Natural killer cell (primary cell): ENCODE results near the gene DNAJB1. TPM values are rescaled to one million over a fixed set of nuclear protein-coding genes. Genes with fewer than 3 reads are reported as not detected.
"Not testable (repeated sequence)": the region's sequence is repeated elsewhere in the genome, so short reads cannot be mapped to it uniquely, and the experiment has no call there.

Experiments used
- ATAC-seq, 3 donors: fragments of 150-1000 bp in 2 of 3; fragments of 200-7000 bp in 1 of 3; cut with Tn5 transposase; 1 replicate in 1 of 3; 2 replicates in 2 of 3; pipeline ENCODE4 v1.10.0; 2021; ENCODE audit warnings: mild to moderate bottlenecking in 2 of 3, moderate library complexity in 2 of 3
- DNase-seq, 2 donors: peaks; one replicate each; pipeline versions ENCODE4 v3.0.0 to v3.0.0-alpha.2; 2013 to 2021; ENCODE audit warnings: mixed read lengths in 1 of 2
- H3K27ac ChIP-seq: one replicate; pipeline ENCODE4 v1.5.1; 2013; ENCODE audit warnings: mild to moderate bottlenecking, low read length
- H3K27me3 ChIP-seq: one replicate; pipeline ENCODE4 v1.6.1; 2013; ENCODE audit warnings: low read length; ENCODE audit not compliant: control insufficient read depth, insufficient read depth
- H3K36me3 ChIP-seq: one replicate; pipeline ENCODE4 v1.6.1; 2013; ENCODE audit warnings: low read length; ENCODE audit not compliant: control insufficient read depth, insufficient read depth
- H3K4me1 ChIP-seq: one replicate; pipeline ENCODE4 v1.6.1; 2013; ENCODE audit warnings: low read length; ENCODE audit not compliant: control insufficient read depth, insufficient read depth
- H3K4me3 ChIP-seq: one replicate; pipeline ENCODE4 v1.5.1; 2013; ENCODE audit warnings: low read length
- H3K9me3 ChIP-seq: one replicate; pipeline ENCODE4 v1.6.1; 2013; ENCODE audit warnings: low read length; ENCODE audit not compliant: control insufficient read depth, insufficient read depth
- H3K27ac Mint-ChIP-seq, 2 donors: one replicate each; pipeline ENCODE4 v1.8.0; 2022; ENCODE audit warnings: mild to moderate bottlenecking in 2 of 2, mixed read lengths in 2 of 2, moderate library complexity in 1 of 2
- H3K27me3 Mint-ChIP-seq, 2 donors: one replicate each; pipeline ENCODE4 v1.8.0; 2022; ENCODE audit warnings: low read depth in 2 of 2, mixed read lengths in 2 of 2
- H3K36me3 Mint-ChIP-seq: one replicate; pipeline ENCODE4 v1.8.0; 2022; ENCODE audit warnings: mixed read lengths
- H3K4me1 Mint-ChIP-seq, 2 donors: one replicate each; pipeline ENCODE4 v1.8.0; 2022; ENCODE audit warnings: mixed read lengths in 2 of 2
- H3K4me3 Mint-ChIP-seq: one replicate; pipeline ENCODE4 v1.8.0; 2022; ENCODE audit warnings: mild to moderate bottlenecking, moderate library complexity, mixed read lengths
- H3K9me3 Mint-ChIP-seq, 2 donors: one replicate each; pipeline ENCODE4 v1.8.0; 2022; ENCODE audit warnings: mixed read lengths in 2 of 2
- CTCF ChIP-seq: fragments of 200-600 bp; IDR thresholded peaks from one replicate; pipeline ENCODE4 v1.8.0; 2022; ENCODE audit warnings: antibody characterized with exemption
- WGBS: methylation state at CpG from one replicate; pipeline ENCODE4 v1.1.7; 2013; ENCODE audit warnings: missing lambda C conversion rate; ENCODE audit not compliant: insufficient coverage; 5-methylcytosine and 5-hydroxymethylcytosine counted together
- intact Hi-C: fragments of 100-400 bp; cut with micrococcal nuclease; formaldehyde crosslinking; loops from one replicate; pipeline ENCODE4 v1.14.2; 2022
- total RNA-seq, 4 donors: library from RNA; stranded (reverse); fragments of 120-200 nt in 1 of 4; gene quantifications; one replicate each; pipeline versions ENCODE4 v1.2.3 to v1.2.4, GENCODE V29; 2013 to 2022

DNAJB1 gene
- total RNA-seq, 3 donors from 2014 or later (not counting 1 experiment from before 2014, with no cell fraction given): 148 to 238 (median 192) TPM

- H3K4me3 Mint-ChIP-seq: no peak overlapping the region
- no peak overlapping the region for H3K27ac Mint-ChIP-seq
- DNase-seq: peak in 1 of 2 donors; percentile 26
- Histone ChIP-seq H3K4me1 (peaks cover 28% of the 10 kb centered on the region), H3K27me3 (no peaks in the 10 kb centered on the region), H3K27ac (no peak overlapping the region), H3K9me3 (no peaks in the 10 kb centered on the region), H3K4me3 (no peak overlapping the region), H3K36me3 (peaks cover under 1% of the 10 kb centered on the region)
- H3K27me3 Mint-ChIP-seq: peaks cover 0 to 2% of the 10 kb centered on the region in 2 donors
- no peak for ATAC-seq
- TF ChIP-seq CTCF: no peak
- WGBS: 94% methylated on average over 11 of the region's 12 CpGs
- H3K4me1 Mint-ChIP-seq: peaks cover 11 to 15% of the 10 kb centered on the region in 2 donors
- no peaks in the 10 kb centered on the region for H3K9me3 Mint-ChIP-seq
- no peaks in the 10 kb centered on the region for H3K36me3 Mint-ChIP-seq
- intact Hi-C loops: no loop called here
These were observed 10.3 kb downstream of the DNAJB1 start for GRCh38 chr19:14507704-14508542.

DNA sequence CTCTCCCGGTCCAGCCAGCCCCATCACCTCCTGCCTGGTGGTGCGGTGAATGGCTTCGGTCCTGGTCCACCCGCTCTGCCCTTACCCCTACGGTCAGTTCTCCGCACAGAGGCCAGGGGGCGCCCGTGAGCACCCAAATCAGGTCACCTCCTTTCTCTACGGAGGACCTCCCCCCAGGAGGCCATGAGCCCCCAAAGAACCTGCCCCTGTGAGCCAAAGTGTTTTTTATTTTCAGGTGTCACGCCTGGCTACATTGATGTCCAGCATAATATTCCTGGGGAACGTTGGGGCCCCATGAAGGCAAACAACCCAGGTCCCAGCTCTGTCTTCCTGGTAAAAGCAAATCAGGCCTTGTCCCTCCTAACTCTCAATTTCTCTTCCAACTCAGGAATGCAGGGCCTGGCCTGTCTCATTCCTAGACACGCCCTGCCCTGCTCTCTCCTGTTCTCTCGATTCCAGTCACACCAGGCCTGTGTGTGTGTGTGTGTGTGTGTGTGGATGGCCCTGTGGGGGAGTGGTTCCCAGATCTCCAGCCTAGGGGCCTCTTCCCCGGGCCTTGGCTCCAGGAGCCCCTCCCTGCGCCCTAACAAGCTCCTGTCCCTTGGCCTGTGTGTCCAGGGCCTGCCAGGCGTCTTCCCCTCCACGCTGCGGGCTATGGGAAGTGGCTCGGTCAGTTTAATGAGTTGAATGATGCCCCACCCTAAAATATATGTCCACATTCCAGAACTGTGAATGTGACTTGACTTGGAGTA, 12.5 kb downstream of the DNAJB1 start:
- Histone ChIP-seq H3K36me3 (no peaks in the 10 kb centered on the region), H3K27me3 (no peaks in the 10 kb centered on the region), H3K9me3 (no peaks in the 10 kb centered on the region), H3K27ac (no peak overlapping the region), H3K4me1 (peaks cover 28% of the 10 kb centered on the region), H3K4me3 (no peak overlapping the region)
- peak; percentile 69 for TF ChIP-seq CTCF
- Mint-ChIP-seq H3K27me3 (peaks cover 0 to 2% of the 10 kb centered on the region in 2 donors), H3K27ac (no peak overlapping the region), H3K9me3 (no peaks in the 10 kb centered on the region), H3K4me1 (peaks cover 11 to 15% of the 10 kb centered on the region in 2 donors), H3K4me3 (no peak overlapping the region), H3K36me3 (no peaks in the 10 kb centered on the region)
- WGBS: 44% methylated on average over 17 of the region's 19 CpGs
- peak; percentile 82 to 89 (median 87) for ATAC-seq
- intact Hi-C loops: loop anchor here (1.0 kb wide), 2 partner anchors 46 to 51 kb away; no protein-coding TSS in a partner anchor
- DNase-seq: peak; percentile 70 to 83

DNA sequence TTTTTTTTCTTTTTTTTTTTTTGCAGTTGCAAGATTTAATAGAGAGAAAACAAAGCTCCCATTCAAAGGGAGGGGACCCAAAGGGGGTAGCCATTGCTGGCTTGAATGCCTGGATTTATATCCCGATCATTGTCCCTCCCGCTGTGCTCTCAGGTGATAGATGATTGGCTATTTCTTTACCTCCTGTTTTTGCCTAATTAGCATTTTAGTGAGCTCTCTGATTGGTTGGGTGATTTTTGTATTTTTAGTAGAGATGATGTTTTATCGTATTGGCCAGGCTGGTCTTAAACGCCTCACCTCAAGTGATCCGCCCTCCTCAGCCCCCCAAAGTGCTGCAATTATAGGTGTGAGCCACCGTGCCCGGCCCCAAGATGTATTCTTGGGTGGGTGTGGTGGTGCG, 13.6 kb downstream of the DNAJB1 start:
- ATAC-seq, H3K27ac Mint-ChIP-seq, H3K9me3 Mint-ChIP-seq, H3K27me3 ChIP-seq, H3K4me3 ChIP-seq, H3K36me3 ChIP-seq, intact Hi-C loops, H3K4me3 Mint-ChIP-seq, H3K27me3 Mint-ChIP-seq, H3K27ac ChIP-seq, H3K9me3 ChIP-seq, H3K36me3 Mint-ChIP-seq, DNase-seq: not testable (repeated sequence)
- 89% methylated on average over 8 of the region's 8 CpGs for WGBS
- H3K4me1 Mint-ChIP-seq: peaks cover 11 to 15% of the 10 kb centered on the region in 2 donors
- peaks cover 28% of the 10 kb centered on the region for H3K4me1 ChIP-seq

DNA sequence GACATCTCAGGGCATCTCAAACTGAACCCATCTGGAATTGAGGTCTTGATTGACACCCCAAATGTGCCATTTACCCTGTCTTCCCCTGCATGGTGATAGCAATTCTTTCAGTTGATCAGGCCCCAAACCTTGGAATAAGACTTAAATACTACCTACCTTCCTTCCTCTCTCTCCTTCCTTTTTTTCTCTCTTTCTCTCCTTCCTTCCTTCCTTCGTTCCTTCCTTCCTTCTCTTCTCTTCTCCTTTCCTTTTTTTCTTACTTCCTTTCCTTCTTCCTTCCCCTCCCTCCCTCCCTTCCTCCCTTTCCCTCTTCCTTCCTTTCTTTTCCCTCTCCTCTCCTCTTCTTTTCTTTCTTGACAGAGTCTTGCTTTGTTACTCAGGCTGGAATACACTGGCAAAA, 14.9 kb downstream of the DNAJB1 start:
- H3K27me3 ChIP-seq: no peaks in the 10 kb centered on the region
- WGBS: 62% methylated on average over 1 of the region's 1 CpG
- H3K4me1 ChIP-seq: peaks cover 28% of the 10 kb centered on the region
- H3K27ac ChIP-seq: no peak overlapping the region
- H3K27me3 Mint-ChIP-seq: peaks cover 0 to 2% of the 10 kb centered on the region in 2 donors
- no peak for DNase-seq
- intact Hi-C loops: no loop called here
- ATAC-seq: no peak
- no peak overlapping the region for H3K27ac Mint-ChIP-seq
- H3K9me3 Mint-ChIP-seq: no peaks in the 10 kb centered on the region
- H3K36me3 ChIP-seq: no peaks in the 10 kb centered on the region
- H3K4me3 Mint-ChIP-seq: no peak overlapping the region
- no peak for TF ChIP-seq CTCF
- no peaks in the 10 kb centered on the region for H3K36me3 Mint-ChIP-seq
- no peaks in the 10 kb centered on the region for H3K9me3 ChIP-seq
- no peak overlapping the region for H3K4me3 ChIP-seq
- peaks cover 11 to 15% of the 10 kb centered on the region in 2 donors for H3K4me1 Mint-ChIP-seq
